ENCODE results near the gene VPS13D.

VPS13D gene

DNA sequence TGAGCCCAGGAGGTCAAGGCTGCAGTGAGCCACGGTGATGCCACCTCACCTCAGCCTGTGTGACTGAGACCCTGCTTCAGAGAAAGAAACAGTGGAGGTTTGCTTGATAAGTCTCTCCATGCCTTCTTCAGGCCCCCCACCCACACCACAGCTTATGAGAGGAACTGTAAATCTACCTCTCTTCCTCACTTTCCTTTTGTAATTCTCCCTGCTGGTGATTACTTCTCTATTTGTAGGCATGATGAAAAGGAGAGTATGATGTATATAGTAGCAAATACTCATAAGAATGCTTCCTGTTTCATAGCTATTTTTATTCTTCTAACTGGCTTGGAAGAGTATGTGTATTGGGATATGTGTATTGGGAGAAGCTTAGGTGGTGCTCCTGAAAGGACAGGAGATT lies 186.3 kb downstream of the VPS13D start:
- Histone ChIP-seq H2AFZ (ENCODE audit: low read depth) (no peak overlapping the region), H3K4me1 (ENCODE audit: low read depth, poor library complexity, severe bottlenecking) (no peaks in the 10 kb centered on the region), H3K9ac (no peak overlapping the region), H3K27ac (no peak overlapping the region), H3K4me2 (no peak overlapping the region), H3K4me3 (IDR thresholded peaks at IDR 0.05; ENCODE audit: insufficient read depth, low read depth, low read length) (no peak overlapping the region), H3K79me2 (ENCODE audit: insufficient read depth, low read depth) (no peaks in the 10 kb centered on the region), H3K27me3 (ENCODE audit: insufficient read depth, low read depth) (no peaks in the 10 kb centered on the region), H3K36me3 (ENCODE audit: insufficient read depth) (no peaks in the 10 kb centered on the region), H4K20me1 (ENCODE audit: insufficient read depth) (no peaks in the 10 kb centered on the region)
- no peak for TF ChIP-seq CTCF (conservative IDR thresholded peaks at IDR 0.05; ENCODE audit: low read depth, low read length)

- H3K36me3 ChIP-seq (ENCODE audit: insufficient read depth) = no peaks in the 10 kb centered on the region
- no peaks in the 10 kb centered on the region for H3K79me2 ChIP-seq (ENCODE audit: insufficient read depth, low read depth)
- no peaks in the 10 kb centered on the region for H3K27me3 ChIP-seq (ENCODE audit: insufficient read depth, low read depth)
- no peak overlapping the region for H3K27ac ChIP-seq
- H3K9ac ChIP-seq = no peak overlapping the region
- no peak overlapping the region for H3K4me2 ChIP-seq
- H3K4me3 ChIP-seq (IDR thresholded peaks at IDR 0.05; ENCODE audit: insufficient read depth, low read depth, low read length) = no peak overlapping the region
- H2AFZ ChIP-seq (ENCODE audit: low read depth) = no peak overlapping the region
- no peaks in the 10 kb centered on the region for H4K20me1 ChIP-seq (ENCODE audit: insufficient read depth)
- TF ChIP-seq CTCF (conservative IDR thresholded peaks at IDR 0.05; ENCODE audit: low read depth, low read length) = no peak
- no peaks in the 10 kb centered on the region for H3K4me1 ChIP-seq (ENCODE audit: low read depth, poor library complexity, severe bottlenecking)
Measured at GRCh38 chr1:12416744-12417143, 186.9 kb downstream of the VPS13D start.

GRCh38 chr1:12417389-12417788 lies 187.6 kb downstream of the VPS13D start:
- Histone ChIP-seq H3K27me3 (ENCODE audit: insufficient read depth, low read depth) (no peaks in the 10 kb centered on the region), H3K4me2 (no peak overlapping the region), H3K4me3 (IDR thresholded peaks at IDR 0.05; ENCODE audit: insufficient read depth, low read depth, low read length) (no peak overlapping the region), H3K36me3 (ENCODE audit: insufficient read depth) (no peaks in the 10 kb centered on the region), H2AFZ (ENCODE audit: low read depth) (no peak overlapping the region), H3K79me2 (ENCODE audit: insufficient read depth, low read depth) (no peaks in the 10 kb centered on the region), H4K20me1 (ENCODE audit: insufficient read depth) (no peaks in the 10 kb centered on the region), H3K27ac (no peak overlapping the region), H3K4me1 (ENCODE audit: low read depth, poor library complexity, severe bottlenecking) (no peaks in the 10 kb centered on the region), H3K9ac (no peak overlapping the region)
- no peak for TF ChIP-seq CTCF (conservative IDR thresholded peaks at IDR 0.05; ENCODE audit: low read depth, low read length)

GRCh38 chr1:12420171-12420570 lies 190.3 kb downstream of the VPS13D start:
- H3K27me3 ChIP-seq (ENCODE audit: insufficient read depth, low read depth) = no peaks in the 10 kb centered on the region
- no peaks in the 10 kb centered on the region for H3K4me1 ChIP-seq (ENCODE audit: low read depth, poor library complexity, severe bottlenecking)
- no peaks in the 10 kb centered on the region for H4K20me1 ChIP-seq (ENCODE audit: insufficient read depth)
- no peak for TF ChIP-seq CTCF (conservative IDR thresholded peaks at IDR 0.05; ENCODE audit: low read depth, low read length)
- no peak overlapping the region for H3K9ac ChIP-seq
- H3K27ac ChIP-seq = no peak overlapping the region
- H3K4me3 ChIP-seq (IDR thresholded peaks at IDR 0.05; ENCODE audit: insufficient read depth, low read depth, low read length) = no peak overlapping the region
- no peaks in the 10 kb centered on the region for H3K79me2 ChIP-seq (ENCODE audit: insufficient read depth, low read depth)
- no peaks in the 10 kb centered on the region for H3K36me3 ChIP-seq (ENCODE audit: insufficient read depth)
- H3K4me2 ChIP-seq = no peak overlapping the region
- no peak overlapping the region for H2AFZ ChIP-seq (ENCODE audit: low read depth)

GRCh38 chr1:12422488-12422887 lies 192.7 kb downstream of the VPS13D start:
- no peaks in the 10 kb centered on the region for H3K36me3 ChIP-seq (ENCODE audit: insufficient read depth)
- H3K9ac ChIP-seq = no peak overlapping the region

More at GRCh38 chr1:12422488-12422887, 192.7 kb downstream of the VPS13D start:
- H4K20me1 ChIP-seq (ENCODE audit: insufficient read depth) = no peaks in the 10 kb centered on the region
- H3K27me3 ChIP-seq (ENCODE audit: insufficient read depth, low read depth) = no peaks in the 10 kb centered on the region
- no peaks in the 10 kb centered on the region for H3K79me2 ChIP-seq (ENCODE audit: insufficient read depth, low read depth)
- no peaks in the 10 kb centered on the region for H3K4me1 ChIP-seq (ENCODE audit: low read depth, poor library complexity, severe bottlenecking)
- TF ChIP-seq CTCF (conservative IDR thresholded peaks at IDR 0.05; ENCODE audit: low read depth, low read length) = no peak
- no peak overlapping the region for H3K4me3 ChIP-seq (IDR thresholded peaks at IDR 0.05; ENCODE audit: insufficient read depth, low read depth, low read length)
- H3K27ac ChIP-seq = no peak overlapping the region
- H2AFZ ChIP-seq (ENCODE audit: low read depth) = no peak overlapping the region
- no peak overlapping the region for H3K4me2 ChIP-seq
